ENCODE measurements around the gene LAMA2. TPM values are rescaled to one million over a fixed set of nuclear protein-coding genes. Genes with fewer than 3 reads are reported as not detected.

LAMA2 gene
- total and polyA plus RNA-seq, 2 of the 8 experiments (the other 6 are each of a cell fraction or from before 2014, with no cell fraction given): 1.3 to 3.8 TPM

DNA sequence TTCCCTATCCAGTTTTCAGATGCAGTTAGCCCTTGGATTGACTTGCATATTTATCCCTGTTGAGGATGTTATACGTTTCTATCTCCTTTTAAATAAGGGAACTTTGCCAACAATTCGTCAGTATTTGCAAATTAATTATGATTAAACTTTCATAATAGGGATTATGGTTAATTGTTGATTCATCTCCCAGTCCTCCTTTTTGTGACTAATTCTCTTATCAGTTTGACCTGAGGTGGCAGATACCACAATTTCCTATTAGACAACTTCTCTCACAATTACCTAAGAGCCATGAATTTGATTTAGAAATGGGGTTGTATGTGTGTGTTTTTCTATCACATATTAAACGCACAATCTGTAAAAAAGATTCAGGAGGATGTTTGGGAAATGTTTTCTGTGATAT lies 172.9 kb downstream of the LAMA2 start:
- no peak overlapping the region for H2BK5ac ChIP-seq (ENCODE audit: low read depth, low read length)
- H3K4me1 ChIP-seq (replicated peaks in 1 of 4; ENCODE audit: control insufficient read depth in 3 of 4, insufficient read depth in 4 of 4, low read length in 3 of 4): no peaks in the 10 kb centered on the region
- no peak overlapping the region for H3K23ac ChIP-seq (ENCODE audit: insufficient read length)
- no peak overlapping the region for H4K8ac ChIP-seq (ENCODE audit: extremely low read depth, insufficient read depth, low read length)
- no peak overlapping the region for H3K27ac ChIP-seq (ENCODE audit: low read depth, low read length)
- H3K4ac ChIP-seq (replicated peaks; ENCODE audit: insufficient read length, low read depth, low read length): no peak overlapping the region
- H3K4me3 ChIP-seq (ENCODE audit: extremely low read depth in 1 of 4, insufficient read depth in 2 of 4, low read depth in 3 of 4, low read length in 4 of 4): no peak overlapping the region
- no peak overlapping the region for H3K9ac ChIP-seq (replicated peaks in 1 of 4; ENCODE audit: extremely low read depth in 1 of 4, low read depth in 3 of 4, low read length in 3 of 4)
- H4K5ac ChIP-seq (ENCODE audit: insufficient read length, low read depth, low read length): no peak overlapping the region
- no peak overlapping the region for H2BK15ac ChIP-seq (ENCODE audit: low read length)
- no peak overlapping the region for H2BK12ac ChIP-seq (ENCODE audit: low read depth, low read length)
- no peaks in the 10 kb centered on the region for H3K79me2 ChIP-seq (ENCODE audit: control insufficient read depth in 1 of 2, insufficient read depth in 2 of 2, low read length in 2 of 2)
- no peak for DNase-seq (ENCODE audit: low read depth in 1 of 2, low spot score in 2 of 2)
- no peak overlapping the region for H3K14ac ChIP-seq (ENCODE audit: insufficient read length)
- no peak overlapping the region for H4K91ac ChIP-seq (replicated peaks; ENCODE audit: insufficient read length, low read length)
- H3K56ac ChIP-seq (replicated peaks; ENCODE audit: insufficient read length, low read depth, low read length): no peak overlapping the region
- H4K20me1 ChIP-seq (replicated peaks in 1 of 2; ENCODE audit: control insufficient read depth in 1 of 2, insufficient read depth in 2 of 2, low read length in 2 of 2): no peaks in the 10 kb centered on the region
- no peak overlapping the region for H2BK20ac ChIP-seq (ENCODE audit: low read length)
- ChIA-PET POLR2A (ENCODE audit: partially characterized antibody) (no interaction called here), CTCF (ENCODE audit: partially characterized antibody) (no interaction called here)
- no peak overlapping the region for H3K18ac ChIP-seq (ENCODE audit: extremely low read depth, low read length)
- no peak for FAIRE-seq
- H3K9me3 ChIP-seq (ENCODE audit: insufficient read depth in 2 of 2, low read depth in 1 of 2, low read length in 1 of 2): no peaks in the 10 kb centered on the region
- H2BK120ac ChIP-seq (replicated peaks; ENCODE audit: low read depth, low read length): no peak overlapping the region
- no peak overlapping the region for H2AFZ ChIP-seq (ENCODE audit: low read length)
- no peak overlapping the region for H2AK5ac ChIP-seq (ENCODE audit: low read depth, low read length)
- 93% methylated on average over 3 of the region's 3 CpGs; no CpG with 5 or more reads in 1 of the 2 experiments for WGBS, 2 experiments (ENCODE audit: extremely low coverage in 1 of 2, insufficient coverage in 1 of 2, insufficient read length in 1 of 2, insufficient replicate concordance in 2 of 2, low coverage in 1 of 2, low lambda C conversion rate in 2 of 2, missing lambda C conversion rate in 1 of 2)
- peaks cover 0 to 1% (median 0%) of the 10 kb centered on the region in 4 experiments; a peak in 1 of 7 replicates for H3K27me3 ChIP-seq (replicated peaks in 1 of 4; ENCODE audit: control insufficient read depth in 3 of 4, extremely low read depth in 1 of 4, insufficient read depth in 3 of 4, low read length in 3 of 4)
- H3K23me2 ChIP-seq (ENCODE audit: low read depth, low read length): no peaks in the 10 kb centered on the region
- H3K36me3 ChIP-seq (ENCODE audit: control insufficient read depth in 2 of 4, insufficient read depth in 4 of 4, low read length in 3 of 4): no peaks in the 10 kb centered on the region
- no peaks in the 10 kb centered on the region for H3K79me1 ChIP-seq (ENCODE audit: low read depth, low read length)
- no peak overlapping the region for H3K4me2 ChIP-seq (ENCODE audit: insufficient read depth in 1 of 2, low read depth in 2 of 2, low read length in 2 of 2)
- TF ChIP-seq EGR1 (IDR thresholded peaks at IDR 0.05; ENCODE audit: borderline replicate concordance, low read depth, low read length) (no peak), PHF8 (conservative IDR thresholded peaks at IDR 0.05; ENCODE audit: low read depth, low read length) (no peak), SP1 (IDR thresholded peaks at IDR 0.05; ENCODE audit: low read depth, low read length) (no peak), BCL11A (IDR thresholded peaks at IDR 0.05; ENCODE audit: low read depth in 2 of 2, low read length in 2 of 2) (no peak), EP300 (IDR thresholded peaks at IDR 0.05; ENCODE audit: borderline replicate concordance in 1 of 2, low read depth in 2 of 2, low read length in 2 of 2) (no peak), E2F6 (IDR thresholded peaks at IDR 0.05) (no peak), CTCF (IDR thresholded peaks at IDR 0.05; ENCODE audit: control extremely low read depth in 1 of 3, insufficient read depth in 1 of 3, low read depth in 1 of 3, low read length in 3 of 3) (no peak), RBBP5 (IDR thresholded peaks at IDR 0.05; ENCODE audit: borderline replicate concordance, low read depth, low read length) (no peak), CREB1 (IDR thresholded peaks at IDR 0.05) (no peak), TCF12 (IDR thresholded peaks at IDR 0.05; ENCODE audit: low read depth, low read length) (no peak), CBX8 (IDR thresholded peaks at IDR 0.05; ENCODE audit: borderline replicate concordance, low read depth, low read length) (no peak), SRF (IDR thresholded peaks at IDR 0.05; ENCODE audit: low read depth, low read length) (no peak)
